DND-41 (cell line): ENCODE results near the gene CSTB.

ENCODE experiments used
- ATAC-seq: fragments of 200-7000 bp; cut with Tn5 transposase; 3 replicates; pipeline ENCODE4 v1.9.1; 2021; ENCODE audit warnings: low read depth; ENCODE audit not compliant: insufficient read depth
- DNase-seq: peaks from one replicate; pipeline ENCODE4 v3.0.0-alpha.2; 2020
- H2AFZ ChIP-seq: 2 replicates; pipeline ENCODE4 v1.6.0; 2012; ENCODE audit warnings: low read depth, low read length
- H3K27ac ChIP-seq: 2 replicates; pipeline ENCODE4 v1.5.1; 2012; ENCODE audit warnings: low read length, inconsistent platforms
- H3K27me3 ChIP-seq: fragments of 200-600 bp; sonication (generic); 2 replicates; pipeline ENCODE4 v1.6.0; 2012; ENCODE audit warnings: low read length, mild to moderate bottlenecking, inconsistent platforms; ENCODE audit not compliant: insufficient read depth, poor library complexity
- H3K36me3 ChIP-seq: 2 replicates; pipeline ENCODE4 v1.5.1; 2012; ENCODE audit warnings: low read length, inconsistent platforms; ENCODE audit not compliant: insufficient read depth
- H3K4me1 ChIP-seq: 2 replicates; pipeline ENCODE4 v1.5.1; 2012; ENCODE audit warnings: mild to moderate bottlenecking, low read length; ENCODE audit not compliant: insufficient read depth
- H3K4me2 ChIP-seq: 2 replicates; pipeline ENCODE4 v1.6.0; 2012; ENCODE audit warnings: mild to moderate bottlenecking, moderate library complexity, low read length, inconsistent platforms; ENCODE audit not compliant: insufficient read depth
- H3K4me3 ChIP-seq, 2 experiments: fragments of 200-600 bp in 1 of 2; shearing (Covaris generic) in 1 of 2; 2 replicates each; pipeline ENCODE4 v1.5.1; 2012 to 2016; ENCODE audit warnings: inconsistent platforms in 2 of 2, low read length in 2 of 2, mild to moderate bottlenecking in 2 of 2, low read depth in 1 of 2, moderate library complexity in 1 of 2
- H3K79me2 ChIP-seq: 2 replicates; pipeline ENCODE4 v1.6.0; 2012; ENCODE audit warnings: low read length, inconsistent platforms; ENCODE audit not compliant: insufficient read depth
- H3K9ac ChIP-seq: 2 replicates; pipeline ENCODE4 v1.6.0; 2012; ENCODE audit warnings: low read depth, mild to moderate bottlenecking, inconsistent platforms, low read length, moderate library complexity
- H3K9me3 ChIP-seq: 2 replicates; pipeline ENCODE4 v1.5.1; 2012; ENCODE audit warnings: low read length, moderate library complexity, mild to moderate bottlenecking, inconsistent platforms; ENCODE audit not compliant: insufficient read depth, severe bottlenecking
- H4K20me1 ChIP-seq: 2 replicates; pipeline ENCODE4 v1.6.0; 2012; ENCODE audit warnings: low read length; ENCODE audit not compliant: insufficient read depth
- EZH2 ChIP-seq: IDR thresholded peaks from 3 replicates; pipeline ENCODE4 v1.6.1; 2012; ENCODE audit warnings: borderline replicate concordance, low read depth, mild to moderate bottlenecking, moderate library complexity, low read length, inconsistent platforms; ENCODE audit not compliant: severe bottlenecking
- TF ChIP-seq, protein P1 (sequence below): IDR thresholded peaks from 2 replicates; pipeline ENCODE4 v1.5.1; 2012; ENCODE audit warnings: borderline replicate concordance, low read length, moderate library complexity, mild to moderate bottlenecking; ENCODE audit not compliant: poor library complexity, severe bottlenecking; ENCODE audit errors: extremely low read depth

Gene CSTB

GRCh38 chr21:43801006-43801783, 25.1 kb upstream of the CSTB start:
- Histone ChIP-seq H2AFZ (no peak overlapping the region), H3K36me3 (peaks cover 90% of the 10 kb centered on the region), H3K4me3 (no peak overlapping the region), H3K27me3 (no peaks in the 10 kb centered on the region), H3K9me3 (no peaks in the 10 kb centered on the region), H3K27ac (no peak overlapping the region), H3K4me2 (no peak overlapping the region), H3K4me1 (no peaks in the 10 kb centered on the region), H3K79me2 (0 out of 2 replicates have a peak, but pooled peaks cover 2% of the 10 kb centered on the region), H4K20me1 (peaks cover 41% of the 10 kb centered on the region), H3K9ac (no peak overlapping the region)
- ATAC-seq (no peak), DNase-seq (no peak)
- TF ChIP-seq, protein P1, sequence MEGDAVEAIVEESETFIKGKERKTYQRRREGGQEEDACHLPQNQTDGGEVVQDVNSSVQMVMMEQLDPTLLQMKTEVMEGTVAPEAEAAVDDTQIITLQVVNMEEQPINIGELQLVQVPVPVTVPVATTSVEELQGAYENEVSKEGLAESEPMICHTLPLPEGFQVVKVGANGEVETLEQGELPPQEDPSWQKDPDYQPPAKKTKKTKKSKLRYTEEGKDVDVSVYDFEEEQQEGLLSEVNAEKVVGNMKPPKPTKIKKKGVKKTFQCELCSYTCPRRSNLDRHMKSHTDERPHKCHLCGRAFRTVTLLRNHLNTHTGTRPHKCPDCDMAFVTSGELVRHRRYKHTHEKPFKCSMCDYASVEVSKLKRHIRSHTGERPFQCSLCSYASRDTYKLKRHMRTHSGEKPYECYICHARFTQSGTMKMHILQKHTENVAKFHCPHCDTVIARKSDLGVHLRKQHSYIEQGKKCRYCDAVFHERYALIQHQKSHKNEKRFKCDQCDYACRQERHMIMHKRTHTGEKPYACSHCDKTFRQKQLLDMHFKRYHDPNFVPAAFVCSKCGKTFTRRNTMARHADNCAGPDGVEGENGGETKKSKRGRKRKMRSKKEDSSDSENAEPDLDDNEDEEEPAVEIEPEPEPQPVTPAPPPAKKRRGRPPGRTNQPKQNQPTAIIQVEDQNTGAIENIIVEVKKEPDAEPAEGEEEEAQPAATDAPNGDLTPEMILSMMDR: no peak
- no peak for TF ChIP-seq EZH2

DNA sequence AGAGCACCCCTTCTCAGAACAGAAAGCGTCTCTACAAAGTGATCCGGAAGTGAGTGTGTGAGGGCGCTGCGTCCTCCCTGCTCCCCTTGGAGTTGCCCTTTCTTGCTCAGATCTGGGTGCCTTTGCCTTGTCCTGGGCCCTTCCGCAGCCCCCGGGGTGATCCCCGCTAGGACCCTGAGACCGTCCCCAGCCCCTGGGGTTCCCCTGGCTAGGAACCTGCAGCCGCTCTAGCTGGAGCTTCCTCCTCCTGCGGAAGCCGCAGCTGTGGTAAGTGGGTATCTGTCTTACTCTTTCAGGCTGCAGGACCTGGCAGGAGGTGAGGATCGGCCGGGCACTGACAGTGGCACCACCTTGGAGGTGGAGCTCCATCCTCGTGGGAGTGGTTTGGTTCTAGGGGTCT, 24.5 kb upstream of the CSTB start:
- Histone ChIP-seq H3K9ac (no peak overlapping the region), H2AFZ (no peak overlapping the region), H3K27ac (no peak overlapping the region), H3K4me1 (no peaks in the 10 kb centered on the region), H3K4me2 (no peak overlapping the region), H3K79me2 (0 out of 2 replicates have a peak, but pooled peaks cover 2% of the 10 kb centered on the region), H4K20me1 (peaks cover 40% of the 10 kb centered on the region), H3K27me3 (no peaks in the 10 kb centered on the region), H3K9me3 (no peaks in the 10 kb centered on the region), H3K36me3 (peaks cover 89% of the 10 kb centered on the region), H3K4me3 (no peak overlapping the region)
- TF ChIP-seq, protein P1: no peak
- TF ChIP-seq EZH2: no peak
- DNase-seq (no peak), ATAC-seq (no peak)

GRCh38 chr21:43800124-43800523, 24.0 kb upstream of the CSTB start:
- no peak for ATAC-seq
- Histone ChIP-seq H2AFZ (no peak overlapping the region), H3K4me3 (no peak overlapping the region), H3K27ac (no peak overlapping the region), H3K9me3 (no peaks in the 10 kb centered on the region), H3K36me3 (peaks cover 91% of the 10 kb centered on the region), H3K9ac (no peak overlapping the region), H3K27me3 (no peaks in the 10 kb centered on the region), H3K4me2 (no peak overlapping the region), H4K20me1 (peaks cover 41% of the 10 kb centered on the region), H3K79me2 (0 out of 2 replicates have a peak, but pooled peaks cover 2% of the 10 kb centered on the region), H3K4me1 (no peaks in the 10 kb centered on the region)
- TF ChIP-seq EZH2: no peak
- TF ChIP-seq, protein P1: no peak
- no peak for DNase-seq
